ENCODE results near the gene SCN4A.

- TF ChIP-seq CTCF (IDR thresholded peaks at IDR 0.05; ENCODE audit: borderline replicate concordance, extremely low read depth, low read length, poor library complexity, severe bottlenecking) (peak; percentile 44), EZH2 (IDR thresholded peaks at IDR 0.05; ENCODE audit: borderline replicate concordance, low read depth, low read length, severe bottlenecking) (no peak)
Observed at GRCh38 chr17:63950940-63951907, 21.5 kb downstream of the SCN4A start.

All from DND-41 (cell line).